H1 (cell line): ENCODE results near the gene DISP3. TPM values are rescaled to one million over a fixed set of nuclear protein-coding genes. Genes with fewer than 3 reads are reported as not detected.

Experiments
- CTCF ChIA-PET: fragments of 300-600 bp; sonication (Branson Sonifier 250); formaldehyde crosslinking; loops from one replicate; lab custom pipeline; 2021; ENCODE audit not compliant: partially characterized antibody; lab: Charles Lee
- POLR2A ChIA-PET: fragments of 300-600 bp; sonication (Branson Sonifier 250); formaldehyde crosslinking; loops from one replicate; lab custom pipeline; 2021; ENCODE audit warnings: inconsistent platforms; ENCODE audit not compliant: partially characterized antibody; lab: Charles Lee
- DNase-seq, 2 experiments: peaks; one replicate each; pipeline versions ENCODE4 v3.0.0 to v3.0.0-alpha.2; 2010 to 2022; ENCODE audit warnings: low spot score in 2 of 2, low read depth in 1 of 2, mixed read lengths in 1 of 2
- FAIRE-seq: peaks from 2 replicates; lab custom pipeline; 2011; peaks lifted over from hg19 to GRCh38; lab: Jason Lieb, UNC
- H2AFZ ChIP-seq: 2 replicates; pipeline ENCODE4 v1.8.1; 2012; ENCODE audit warnings: low read length, inconsistent platforms
- H2AK5ac ChIP-seq: 2 replicates; pipeline ENCODE4 v1.6.1; 2013; ENCODE audit warnings: low read depth, low read length
- H2BK120ac ChIP-seq: replicated peaks from 2 replicates; pipeline ENCODE3; 2013; ENCODE audit warnings: low read depth, low read length, inconsistent platforms
- H2BK12ac ChIP-seq: 2 replicates; pipeline ENCODE4 v1.6.1; 2013; ENCODE audit warnings: low read depth, low read length
- H2BK15ac ChIP-seq: 2 replicates; pipeline ENCODE4 v1.6.1; 2013; ENCODE audit warnings: low read length
- H2BK20ac ChIP-seq: 2 replicates; pipeline ENCODE4 v1.6.1; 2013; ENCODE audit warnings: low read length
- H2BK5ac ChIP-seq: 2 replicates; pipeline ENCODE4 v1.6.1; 2013; ENCODE audit warnings: low read depth, low read length
- H3K14ac ChIP-seq: 2 replicates; pipeline ENCODE4 v1.6.1; 2013; ENCODE audit warnings: inconsistent platforms; ENCODE audit not compliant: insufficient read length
- H3K18ac ChIP-seq: 2 replicates; pipeline ENCODE4 v1.6.1; 2013; ENCODE audit warnings: low read length; ENCODE audit errors: extremely low read depth
- H3K23ac ChIP-seq: 2 replicates; pipeline ENCODE4 v1.6.1; 2013; ENCODE audit warnings: inconsistent platforms; ENCODE audit not compliant: insufficient read length
- H3K23me2 ChIP-seq: 2 replicates; pipeline ENCODE4 v1.6.1; 2013; ENCODE audit warnings: low read depth, low read length
- H3K27ac ChIP-seq: 2 replicates; pipeline ENCODE4 v1.6.1; 2011; ENCODE audit warnings: low read depth, low read length, inconsistent platforms
- H3K27me3 ChIP-seq, 4 experiments: replicated peaks in 1 of 4; 1 replicate in 1 of 4; 2 replicates in 3 of 4; pipeline versions ENCODE4 v1.6.1 to v1.8.1; 2011 to 2013; ENCODE audit warnings: low read length in 3 of 4, mild to moderate bottlenecking in 3 of 4, inconsistent platforms in 2 of 4, mixed read lengths in 2 of 4, moderate library complexity in 1 of 4; ENCODE audit not compliant: control insufficient read depth in 3 of 4, insufficient read depth in 3 of 4; ENCODE audit errors: extremely low read depth in 1 of 4
- H3K36me3 ChIP-seq, 4 experiments: 2 replicates each; pipeline versions ENCODE4 v1.6.1 to v1.8.1; 2011 to 2013; ENCODE audit warnings: mild to moderate bottlenecking in 4 of 4, low read length in 3 of 4, moderate library complexity in 2 of 4, control low read depth in 1 of 4, inconsistent platforms in 1 of 4; ENCODE audit not compliant: insufficient read depth in 4 of 4, control insufficient read depth in 2 of 4
- H3K4ac ChIP-seq: replicated peaks from 2 replicates; pipeline ENCODE3; 2013; ENCODE audit warnings: low read length, low read depth, mixed read lengths, inconsistent platforms; ENCODE audit not compliant: insufficient read length
- H3K4me1 ChIP-seq, 4 experiments: replicated peaks in 1 of 4; 1 replicate in 1 of 4; 2 replicates in 3 of 4; pipeline versions ENCODE4 v1.6.1 to v1.8.1; 2011 to 2013; ENCODE audit warnings: low read length in 3 of 4, inconsistent platforms in 2 of 4, mixed read lengths in 1 of 4; ENCODE audit not compliant: insufficient read depth in 4 of 4, control insufficient read depth in 3 of 4
- H3K4me2 ChIP-seq, 2 experiments: 2 replicates each; pipeline versions ENCODE4 v1.6.1 to v1.8.1; 2011 to 2013; ENCODE audit warnings: low read depth in 2 of 2, low read length in 2 of 2, control low read depth in 1 of 2, inconsistent platforms in 1 of 2, mild to moderate bottlenecking in 1 of 2; ENCODE audit not compliant: insufficient read depth in 1 of 2
- H3K4me3 ChIP-seq, 4 experiments: fragments of 200-600, 300-600 bp in 1 of 4; sonication (generic), shearing (Covaris generic), sonication (Bioruptor Twin) in 1 of 4; 2 replicates each; pipeline versions ENCODE4 v1.5.1 to v1.8.1; 2011 to 2016; ENCODE audit warnings: low read length in 4 of 4, low read depth in 3 of 4, control low read depth in 2 of 4, inconsistent platforms in 2 of 4, mild to moderate bottlenecking in 2 of 4, mixed read lengths in 1 of 4, moderate library complexity in 1 of 4; ENCODE audit not compliant: insufficient read depth in 2 of 4; ENCODE audit errors: extremely low read depth in 1 of 4
- H3K56ac ChIP-seq: replicated peaks from 2 replicates; pipeline ENCODE3; 2013; ENCODE audit warnings: low read depth, mild to moderate bottlenecking, mixed read lengths, low read length, inconsistent platforms; ENCODE audit not compliant: insufficient read length
- H3K79me1 ChIP-seq: 2 replicates; pipeline ENCODE4 v1.6.1; 2013; ENCODE audit warnings: low read depth, low read length, control low read depth
- H3K79me2 ChIP-seq, 2 experiments: 2 replicates each; pipeline versions ENCODE4 v1.6.1 to v1.8.1; 2012 to 2013; ENCODE audit warnings: low read length in 2 of 2, mild to moderate bottlenecking in 2 of 2, inconsistent platforms in 1 of 2; ENCODE audit not compliant: insufficient read depth in 2 of 2, control insufficient read depth in 1 of 2
- H3K9ac ChIP-seq, 4 experiments: replicated peaks in 1 of 4; 1 replicate in 1 of 4; 2 replicates in 3 of 4; pipeline versions ENCODE4 v1.6.1 to v1.8.1; 2011 to 2013; ENCODE audit warnings: low read depth in 3 of 4, low read length in 3 of 4, control low read depth in 2 of 4, mild to moderate bottlenecking in 2 of 4, moderate library complexity in 2 of 4, inconsistent platforms in 1 of 4; ENCODE audit errors: extremely low read depth in 1 of 4
- H3K9me3 ChIP-seq, 2 experiments: 2 replicates each; pipeline versions ENCODE4 v1.6.1 to v1.8.1; 2012 to 2013; ENCODE audit warnings: mild to moderate bottlenecking in 2 of 2, moderate library complexity in 2 of 2, control low read depth in 1 of 2, inconsistent platforms in 1 of 2, low read depth in 1 of 2, low read length in 1 of 2, mixed read lengths in 1 of 2; ENCODE audit not compliant: insufficient read depth in 2 of 2
- H4K20me1 ChIP-seq, 2 experiments: replicated peaks in 1 of 2; 2 replicates each; pipeline versions ENCODE3 to v1.8.1; 2011 to 2013; ENCODE audit warnings: inconsistent platforms in 2 of 2, low read length in 2 of 2, mild to moderate bottlenecking in 1 of 2; ENCODE audit not compliant: insufficient read depth in 2 of 2, control insufficient read depth in 1 of 2
- H4K5ac ChIP-seq: 2 replicates; pipeline ENCODE4 v1.6.1; 2013; ENCODE audit warnings: low read length, low read depth, mixed read lengths, inconsistent platforms; ENCODE audit not compliant: insufficient read length
- H4K8ac ChIP-seq: 2 replicates; pipeline ENCODE4 v1.8.0; 2013; ENCODE audit warnings: mild to moderate bottlenecking, moderate library complexity, low read length, inconsistent platforms; ENCODE audit not compliant: insufficient read depth; ENCODE audit errors: extremely low read depth
- H4K91ac ChIP-seq: replicated peaks from 2 replicates; pipeline ENCODE3; 2013; ENCODE audit warnings: low read length, mixed read lengths, inconsistent platforms; ENCODE audit not compliant: insufficient read length
- NANOG ChIP-seq: IDR thresholded peaks from 2 replicates; pipeline ENCODE4 v1.6.1; 2011; ENCODE audit warnings: low read length, low read depth, mild to moderate bottlenecking, inconsistent platforms; ENCODE audit not compliant: insufficient read depth, poor library complexity, severe bottlenecking
- RNF2 ChIP-seq: fragments of 200-900, 300-1000 bp; sonication (generic); IDR thresholded peaks from 2 replicates; pipeline ENCODE4 v1.7.1; 2016; ENCODE audit warnings: borderline replicate concordance, low read depth, mild to moderate bottlenecking, antibody characterized with exemption, low read length; ENCODE audit not compliant: poor library complexity, severe bottlenecking; ENCODE audit errors: missing control alignments
- WGBS, 2 experiments: shearing (Covaris generic) in 1 of 2; methylation state at CpG; one replicate each; pipeline versions ENCODE4 v1.1.6 to v1.1.7; 2013 to 2015; ENCODE audit warnings: low lambda C conversion rate in 2 of 2, mixed read lengths in 2 of 2, inconsistent platforms in 1 of 2, low coverage in 1 of 2, missing lambda C conversion rate in 1 of 2; ENCODE audit not compliant: insufficient replicate concordance in 2 of 2, insufficient coverage in 1 of 2, insufficient read length in 1 of 2; ENCODE audit errors: extremely low coverage in 1 of 2, missing lambda C conversion rate in 1 of 2; 5-methylcytosine and 5-hydroxymethylcytosine counted together
- polyA plus RNA-seq, 7 experiments: library from polyadenylated mRNA; depleted of rRNA in 3 of 7; stranded (reverse) in 5 of 7; unstranded in 2 of 7; fragments of >200 nt in 5 of 7; fragments of 200-250 nt in 2 of 7; gene quantifications; 1 replicate in 5 of 7; 2 replicates in 1 of 7; 4 replicates in 1 of 7; pipeline versions ENCODE4 v1.2.1 to v1.2.3, GENCODE V29; 2011 to 2013; ENCODE audit warnings: missing spikeins in 2 of 7, mixed read lengths in 2 of 7
- total RNA-seq: library from RNA; stranded (reverse); fragmentation: NEBNext Ultra II Directional; extraction: Animal tissue kit (Norgen Biotek cat#: 25700); gene quantifications from 2 replicates; pipeline ENCODE4 v1.2.1, GENCODE V29; 2021

The DISP3 gene
- total and polyA plus RNA-seq, 2 of the 8 experiments (the other 6 are each of a cell fraction or from before 2014, with no cell fraction given): 3.4 to 4.6 TPM

DNA sequence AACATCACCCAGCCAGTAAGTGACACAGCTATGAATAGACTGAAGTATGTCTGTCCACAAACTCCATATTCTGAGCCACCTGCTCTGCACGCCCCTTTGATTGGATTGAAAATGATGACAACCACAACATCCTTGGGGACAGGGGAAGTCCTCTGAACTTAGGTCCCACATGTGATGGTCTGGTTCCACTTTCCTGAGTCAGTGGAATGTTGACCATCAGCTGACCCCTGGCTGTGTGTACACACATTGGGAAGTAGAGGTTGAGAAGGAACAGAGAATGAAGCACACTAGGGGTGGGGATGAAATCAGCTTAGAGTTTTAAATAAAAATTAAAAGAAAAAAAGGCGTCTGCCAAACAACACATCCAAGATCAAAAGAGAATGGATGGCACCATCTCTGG is 8.0 kb upstream of the DISP3 start:
- Histone ChIP-seq H3K27me3 (peaks cover 0 to 5% (median 0%) of the 10 kb centered on the region in 4 experiments; a peak in 1 of 7 replicates), H3K9me3 (no peaks in the 10 kb centered on the region), H3K23me2 (no peaks in the 10 kb centered on the region; the same call in 1 of the 2 replicates), H3K9ac (no peak overlapping the region), H3K4me2 (no peak overlapping the region), H3K79me1 (0 out of 2 replicates have a peak, but pooled peaks cover 2% of the 10 kb centered on the region), H4K8ac (no peak overlapping the region), H2AFZ (no peak overlapping the region), H3K14ac (no peak overlapping the region), H4K5ac (no peak overlapping the region), H3K18ac (no peak overlapping the region), H2BK12ac (no peak overlapping the region), H3K4ac (no peak overlapping the region), H3K56ac (no peak overlapping the region), H3K23ac (no peak overlapping the region), H4K91ac (no peak overlapping the region), H2AK5ac (no peak overlapping the region), H2BK15ac (no peak overlapping the region), H3K36me3 (no peaks in the 10 kb centered on the region), H3K4me3 (no peak overlapping the region), H2BK5ac (no peak overlapping the region), H2BK20ac (no peak overlapping the region), H2BK120ac (no peak overlapping the region), H3K4me1 (no peaks in the 10 kb centered on the region), H3K27ac (no peak overlapping the region), H3K79me2 (no peaks in the 10 kb centered on the region), H4K20me1 (no peaks in the 10 kb centered on the region)
- DNase-seq: no peak
- WGBS, 2 experiments: 79% methylated on average over 2 of the region's 2 CpGs; no CpG with 5 or more reads in 1 of the 2 experiments
- ChIA-PET CTCF (interaction anchor here (0.7 to 1.8 kb wide), 5 partner anchors 12 to 207 kb away, joined by 3 to 5 read pairs (median 3); no protein-coding TSS in a partner anchor), POLR2A (interaction anchor here (2.1 kb wide), 1 partner anchor 17 kb away, joined by 8 read pairs; no protein-coding TSS in a partner anchor)
- no peak for FAIRE-seq
- TF ChIP-seq RNF2: no peak
- no peak for TF ChIP-seq NANOG
